ENCODE results near the gene LYRM4.

DNA sequence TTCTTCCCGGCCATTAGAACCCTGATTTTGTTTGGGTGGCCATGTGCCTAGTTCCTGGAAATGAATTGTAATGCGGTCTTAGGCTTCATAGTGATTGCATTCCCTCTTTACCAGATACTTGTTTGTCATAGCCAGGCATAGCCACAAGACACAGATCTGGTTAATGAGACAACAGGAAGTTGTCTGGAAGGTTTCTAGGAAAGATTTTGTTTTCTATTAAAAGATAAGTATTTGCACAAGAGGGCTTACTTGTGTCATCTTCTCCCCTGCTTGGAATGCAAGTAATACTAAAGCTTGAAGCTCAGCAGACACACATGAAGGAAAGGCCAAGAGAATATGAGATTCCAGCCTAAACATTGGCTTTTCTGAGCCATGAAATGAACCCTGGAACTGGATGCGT lies 13.5 kb upstream of the LYRM4 start:
- no peak for TF ChIP-seq CTCF (conservative IDR thresholded peaks at IDR 0.05)
- no peak for TF ChIP-seq EZH2 (IDR thresholded peaks at IDR 0.05; ENCODE audit: low read depth)
